Left ventricle myocardium superior (tissue), 1 donor: Measurements from ENCODE around the gene MAPKAPK2. TPM values are rescaled to one million over a fixed set of nuclear protein-coding genes. Genes with fewer than 3 reads are reported as not detected.
"Not testable (repeated sequence)": the region's sequence is repeated elsewhere in the genome, so short reads cannot be mapped to it uniquely, and the experiment has no call there.

Experiments used
- ATAC-seq: fragments of 200-7000 bp; cut with Tn5 transposase; one replicate; pipeline ENCODE4 v1.9.1; 2020; ENCODE audit warnings: mild to moderate bottlenecking, moderate library complexity
- DNase-seq: peaks from one replicate; pipeline ENCODE4 v3.0.0-alpha.2; 2020
- intact Hi-C: fragments of 100-400 bp; cut with micrococcal nuclease; formaldehyde crosslinking; loops from one replicate; pipeline ENCODE4 v1.11.0; 2022
- total RNA-seq: library from RNA; stranded (reverse); fragmentation: NEBNext Ultra II Directional; extraction: Animal tissue kit (Norgen Biotek cat#: 25700); gene quantifications from one replicate; pipeline ENCODE4 v1.2.1, GENCODE V29; 2021
- donor health status: DM: no; HTN: yes; CAD: no; lungs with severe emphysema.

Gene MAPKAPK2
- total RNA-seq, 1 donor from 2014 or later = 228 TPM

GRCh38 chr1:206754011-206754410 lies 69.3 kb downstream of the MAPKAPK2 start:
- intact Hi-C loops = no loop called here
- no peak for DNase-seq
- ATAC-seq = no peak

- intact Hi-C loops = no loop called here
Measured at GRCh38 chr1:206757524-206758266, 73.0 kb downstream of the MAPKAPK2 start.

GRCh38 chr1:206760590-206760989 lies 75.9 kb downstream of the MAPKAPK2 start:
- DNase-seq (no peak), ATAC-seq (no peak)
- intact Hi-C loops = no loop called here

More at GRCh38 chr1:206757524-206758266, 73.0 kb downstream of the MAPKAPK2 start:
- ATAC-seq (no peak), DNase-seq (no peak)

- intact Hi-C loops = no loop called here
- DNase-seq = no peak
- ATAC-seq = no peak
Measured at GRCh38 chr1:206761159-206761768, 76.6 kb downstream of the MAPKAPK2 start.

- ATAC-seq, intact Hi-C loops, DNase-seq: not testable (repeated sequence)
Measured at GRCh38 chr1:206762741-206763364, 78.1 kb downstream of the MAPKAPK2 start.

GRCh38 chr1:206765771-206766170 lies 81.1 kb downstream of the MAPKAPK2 start:
- DNase-seq, ATAC-seq, intact Hi-C loops: not testable (repeated sequence)

- DNase-seq = peak; percentile 51
- ATAC-seq = peak; percentile 68
- intact Hi-C loops = no loop called here
Measured at GRCh38 chr1:206766251-206766856, 81.6 kb downstream of the MAPKAPK2 start.

- no peak for ATAC-seq
- intact Hi-C loops = no loop called here
- no peak for DNase-seq
Measured at GRCh38 chr1:206768472-206769303, 84.0 kb downstream of the MAPKAPK2 start.

- DNase-seq (no peak), ATAC-seq (no peak)
- intact Hi-C loops = no loop called here
Measured at GRCh38 chr1:206769304-206769731, 84.6 kb downstream of the MAPKAPK2 start.

GRCh38 chr1:206770531-206771337 lies 86.0 kb downstream of the MAPKAPK2 start, which contains the start of gene IL19:
Gene IL19 (plus strand): TSS chr1:206770773. CDS start chr1:206836663, 65,890 bp downstream.
- ATAC-seq (peak; percentile 73), DNase-seq (peak; percentile 41)
- intact Hi-C loops = no loop called here

GRCh38 chr1:206771338-206771692 lies 86.6 kb downstream of the MAPKAPK2 start:
- DNase-seq = no peak
- ATAC-seq = no peak
- intact Hi-C loops = no loop called here

- ATAC-seq (peak; percentile 77), DNase-seq (peak; percentile 41)
- intact Hi-C loops = no loop called here
Measured at GRCh38 chr1:206772243-206772937, 87.7 kb downstream of the MAPKAPK2 start, which contains the start of gene IL10. Gene IL10 (minus strand): TSS chr1:206772494. CDS start chr1:206772435, 59 bp downstream.

GRCh38 chr1:206774093-206774492 lies 89.4 kb downstream of the MAPKAPK2 start:
- no peak for ATAC-seq
- DNase-seq = no peak
- intact Hi-C loops = no loop called here

- no peak for DNase-seq
- no peak for ATAC-seq
- intact Hi-C loops = no loop called here
Measured at GRCh38 chr1:206776229-206776628, 91.5 kb downstream of the MAPKAPK2 start.

- DNase-seq (no peak), ATAC-seq (no peak)
- intact Hi-C loops = no loop called here
Measured at GRCh38 chr1:206778031-206778430, 93.3 kb downstream of the MAPKAPK2 start.

GRCh38 chr1:206778911-206779310 lies 94.2 kb downstream of the MAPKAPK2 start:
- ATAC-seq, intact Hi-C loops, DNase-seq: not testable (repeated sequence)

GRCh38 chr1:206779638-206780037 lies 94.9 kb downstream of the MAPKAPK2 start:
- ATAC-seq = peak; percentile 28
- DNase-seq = no peak
- intact Hi-C loops = no loop called here
